ENCODE results near the gene BCAR1. TPM values are rescaled to one million over a fixed set of nuclear protein-coding genes. Genes with fewer than 3 reads are reported as not detected.
"Not testable (repeated sequence)": the region's sequence is repeated elsewhere in the genome, so short reads cannot be mapped to it uniquely, and the experiment has no call there.

BCAR1 gene
- total RNA-seq, 1 experiment from 2014 or later = 93.5 TPM

DNA sequence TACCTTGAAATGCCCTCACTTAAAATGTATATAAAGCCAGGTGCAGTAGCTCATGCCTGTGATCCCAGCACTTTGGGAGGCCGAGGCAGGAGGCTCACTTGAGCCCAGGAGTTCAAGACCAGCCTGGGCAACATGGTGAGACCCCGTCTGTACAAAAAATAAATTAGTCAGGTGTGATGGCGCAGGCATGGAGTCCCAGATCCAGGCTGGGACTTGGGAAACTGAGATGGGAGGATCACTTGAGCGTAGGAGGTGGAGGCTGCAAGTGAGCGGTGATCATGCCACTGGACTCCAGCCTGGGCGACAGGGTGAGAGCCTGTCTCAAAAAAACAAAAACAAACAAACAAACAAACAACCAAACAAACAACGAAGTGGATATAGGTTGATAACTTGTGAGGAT lies 41.9 kb downstream of the BCAR1 start:
- H3K27me3 ChIP-seq (replicated peaks); H3K36me3 ChIP-seq; H3K4me3 ChIP-seq; H3K9me3 ChIP-seq (replicated peaks); H3K27ac ChIP-seq; DNase-seq (ENCODE audit: low read depth in 1 of 2, low spot score in 2 of 2); H3K4me1 ChIP-seq (replicated peaks): not testable (repeated sequence)

DNA sequence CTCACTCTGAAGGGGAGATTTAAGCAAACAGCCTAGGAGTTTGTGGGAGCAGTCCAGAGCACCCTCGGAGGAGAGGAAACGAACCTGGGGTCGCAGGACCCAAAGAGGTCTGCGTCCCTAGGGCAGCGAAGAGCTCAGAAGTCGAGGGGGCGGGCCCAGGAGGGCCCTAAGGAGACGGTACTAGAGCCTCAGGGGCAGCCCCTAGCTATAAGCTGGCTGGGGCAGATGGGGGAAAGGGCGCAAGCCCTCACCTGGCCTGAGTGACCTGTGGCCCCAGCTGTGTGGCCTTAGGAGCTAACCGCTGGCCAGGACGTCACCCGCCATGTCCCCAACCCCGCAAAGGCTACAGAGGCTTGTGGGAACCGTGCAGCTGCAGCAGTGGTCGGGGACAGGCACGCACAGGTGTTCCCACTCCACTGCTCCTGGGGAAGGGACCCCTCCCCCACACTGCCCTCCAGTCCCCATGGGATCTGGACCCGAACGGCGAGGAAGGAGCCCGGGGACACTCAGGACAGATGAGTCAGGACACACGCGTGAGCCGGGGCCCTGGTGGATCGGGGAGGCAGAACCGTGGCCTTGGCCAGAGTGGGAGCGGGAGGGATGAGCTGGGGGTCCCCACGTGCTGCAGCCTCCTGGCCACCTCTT lies 42.4 kb downstream of the BCAR1 start:
- Histone ChIP-seq H3K27me3 (replicated peaks) (no peaks in the 10 kb centered on the region), H3K9me3 (replicated peaks) (no peaks in the 10 kb centered on the region), H3K27ac (no peak overlapping the region), H3K36me3 (no peaks in the 10 kb centered on the region), H3K4me1 (replicated peaks) (no peaks in the 10 kb centered on the region), H3K4me3 (no peak overlapping the region)
- DNase-seq (ENCODE audit: low read depth in 1 of 2, low spot score in 2 of 2) = no peak

DNA sequence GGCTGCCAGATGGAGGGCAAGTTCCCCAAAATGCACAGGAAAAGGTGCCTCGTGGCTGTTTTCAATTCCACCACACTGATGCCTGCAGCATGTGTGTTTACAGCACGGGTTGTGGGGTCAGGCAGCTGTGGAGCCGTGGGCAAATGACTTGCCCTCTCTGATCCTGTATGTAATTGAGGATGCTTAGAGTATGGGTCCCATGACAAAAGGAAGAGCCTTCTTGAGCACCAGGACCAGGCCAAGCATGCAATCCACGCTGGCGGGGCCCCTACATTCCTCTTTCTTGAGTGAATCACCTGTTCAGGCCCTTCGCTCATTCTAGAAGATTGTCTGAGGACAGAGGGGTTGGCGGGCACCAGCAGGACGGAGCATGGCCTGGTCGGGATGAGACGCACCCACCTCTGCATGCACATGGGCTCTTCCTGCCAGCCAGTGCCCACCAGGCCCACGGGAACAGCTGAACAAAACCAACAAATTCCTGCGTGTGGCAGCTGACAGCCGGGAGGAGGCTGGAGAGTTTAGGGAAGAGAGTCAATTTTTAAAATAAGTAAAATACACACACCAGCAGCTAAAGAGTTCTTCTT lies 43.1 kb downstream of the BCAR1 start:
- Histone ChIP-seq H3K4me1 (replicated peaks) (no peaks in the 10 kb centered on the region), H3K27me3 (replicated peaks) (no peaks in the 10 kb centered on the region), H3K4me3 (no peak overlapping the region), H3K36me3 (no peaks in the 10 kb centered on the region), H3K27ac (no peak overlapping the region), H3K9me3 (replicated peaks) (no peaks in the 10 kb centered on the region)
- DNase-seq (ENCODE audit: low read depth in 1 of 2, low spot score in 2 of 2) = no peak

DNA sequence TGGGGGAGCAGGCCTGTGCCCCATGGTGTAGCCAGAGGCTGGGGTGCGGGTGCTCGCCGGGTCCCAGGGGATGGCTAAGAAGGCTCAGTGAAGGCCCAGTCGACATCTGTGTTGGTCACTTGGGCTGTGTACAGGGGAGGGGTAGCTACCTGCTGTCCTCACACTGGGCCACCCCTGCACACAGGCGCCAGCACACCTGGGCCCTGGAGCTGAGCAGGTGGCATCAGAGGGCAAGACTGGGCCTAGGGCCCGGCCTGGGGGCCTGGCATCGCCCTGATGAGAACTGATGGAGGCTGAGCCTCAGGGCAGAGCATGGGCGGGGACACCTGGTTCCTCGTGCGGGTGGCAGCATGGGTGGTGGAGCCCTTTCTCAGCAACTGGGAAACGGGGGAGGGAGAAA lies 43.6 kb downstream of the BCAR1 start:
- Histone ChIP-seq H3K4me3 (no peak overlapping the region), H3K27me3 (replicated peaks) (no peaks in the 10 kb centered on the region), H3K9me3 (replicated peaks) (no peaks in the 10 kb centered on the region), H3K36me3 (no peaks in the 10 kb centered on the region), H3K4me1 (replicated peaks) (no peaks in the 10 kb centered on the region), H3K27ac (no peak overlapping the region)
- DNase-seq (ENCODE audit: low read depth in 1 of 2, low spot score in 2 of 2) = no peak

DNA sequence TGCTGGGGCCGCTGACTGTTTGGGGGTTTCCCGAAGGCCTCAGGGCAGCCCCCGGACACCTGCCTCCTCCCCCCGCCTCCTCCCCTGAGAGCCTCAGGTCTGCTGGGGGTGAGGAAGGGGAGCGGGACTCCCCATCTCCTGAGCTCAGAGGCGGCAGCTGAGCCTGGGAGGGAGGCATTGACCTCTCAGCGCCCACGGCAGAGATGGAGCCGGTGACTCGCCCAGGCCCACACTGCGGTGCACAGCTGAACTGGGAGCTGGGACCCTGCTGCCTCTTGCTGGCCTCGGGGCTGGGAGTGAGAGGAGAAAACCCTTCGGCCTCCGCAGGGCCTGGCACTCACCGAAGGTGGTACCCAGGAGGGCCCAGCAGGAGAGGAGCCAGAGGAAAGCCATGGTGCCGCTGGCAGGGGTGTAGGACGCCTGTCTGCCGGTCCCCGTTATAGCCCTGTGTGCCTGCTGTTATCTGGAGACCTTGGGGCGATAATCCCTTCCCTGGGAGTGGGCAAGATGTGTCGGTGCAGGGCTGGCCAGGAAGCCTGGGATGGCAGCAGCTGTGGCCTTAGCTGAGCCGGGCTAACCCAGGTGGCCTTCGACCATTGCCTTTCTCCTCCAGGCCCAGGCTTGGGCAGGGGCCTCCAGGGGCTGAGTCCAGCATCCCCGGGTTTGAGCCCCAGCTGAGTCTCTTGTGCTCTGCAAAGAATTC lies 44.5 kb downstream of the BCAR1 start, which contains the start of gene CTRB2:
Gene CTRB2, minus strand, starts transcription at position 413 of the 703 bp plus-strand sequence. Its CDS starts 20 bp downstream, at position 393.
- no peak within 1 kb of the TSS for H3K27ac ChIP-seq
- H3K27me3 ChIP-seq (replicated peaks) = no peaks in the 10 kb centered on the region
- no peak for DNase-seq (ENCODE audit: low read depth in 1 of 2, low spot score in 2 of 2)
- H3K36me3 ChIP-seq = no peaks in the 10 kb centered on the region
- no peak within 1 kb of the TSS for H3K4me3 ChIP-seq
- H3K9me3 ChIP-seq (replicated peaks) = no peaks in the 10 kb centered on the region
- H3K4me1 ChIP-seq (replicated peaks) = no peaks in the 10 kb centered on the region

DNA sequence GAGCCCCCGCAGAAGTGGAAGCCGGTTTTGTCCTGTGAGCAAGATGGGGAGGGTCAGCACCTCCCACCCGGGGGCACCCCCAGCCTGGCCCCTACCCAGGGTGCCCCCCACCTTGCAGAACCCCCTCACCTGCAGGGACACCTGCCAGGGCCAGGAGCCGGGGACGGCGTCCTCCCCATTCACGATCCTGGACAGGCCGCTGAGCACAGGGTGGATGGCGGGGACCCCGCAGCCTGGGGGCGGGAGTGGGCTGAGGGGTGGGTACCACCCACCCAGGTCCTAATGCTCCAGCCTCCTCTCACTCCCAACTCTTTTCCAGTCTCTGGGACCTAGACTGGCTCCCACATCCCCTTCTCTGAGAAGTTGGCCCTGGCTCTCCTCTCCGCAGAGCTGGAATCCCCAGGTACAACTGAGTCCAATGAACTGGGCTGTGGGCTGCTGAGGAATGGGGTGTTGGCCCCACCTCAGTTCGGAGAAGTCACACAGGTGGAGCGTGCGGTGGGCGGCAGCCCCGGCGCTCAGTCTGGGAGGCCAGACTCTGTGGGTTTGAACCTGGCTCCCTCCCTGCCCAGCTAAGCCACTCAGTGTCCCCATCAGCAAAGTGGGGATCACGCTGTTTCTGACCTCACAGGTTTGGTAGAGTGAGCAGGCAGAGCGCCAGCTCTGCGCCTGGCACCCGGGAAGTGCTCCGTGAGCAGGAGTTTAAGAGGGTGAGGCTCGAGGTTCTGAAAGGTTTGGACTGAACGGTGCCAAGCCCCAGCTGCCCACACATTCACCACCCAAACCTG lies 45.3 kb downstream of the BCAR1 start:
- H3K36me3 ChIP-seq; DNase-seq (ENCODE audit: low read depth in 1 of 2, low spot score in 2 of 2); H3K27me3 ChIP-seq (replicated peaks); H3K9me3 ChIP-seq (replicated peaks); H3K27ac ChIP-seq; H3K4me1 ChIP-seq (replicated peaks); H3K4me3 ChIP-seq: not testable (repeated sequence)

DNA sequence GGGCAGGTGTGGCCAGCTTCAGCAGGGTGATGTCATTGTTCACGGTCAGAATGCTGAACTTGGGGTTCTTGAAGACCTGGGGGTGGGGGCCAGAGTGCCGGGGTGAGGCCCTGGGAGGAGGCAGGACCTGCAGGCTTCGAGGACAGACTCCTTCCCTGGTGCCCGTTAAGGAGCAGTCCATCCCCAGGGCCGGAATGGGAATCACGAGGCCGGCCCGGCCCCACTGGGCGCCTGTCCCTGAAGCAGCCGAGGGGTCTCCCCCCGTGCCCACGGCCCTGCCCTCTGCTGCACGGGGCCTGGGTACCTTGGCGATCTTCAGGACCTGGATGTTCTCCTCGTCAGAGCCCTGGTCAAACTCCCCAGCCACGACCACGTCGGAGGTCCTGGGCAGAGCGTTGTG lies 46.0 kb downstream of the BCAR1 start:
- not testable (repeated sequence) for H3K4me1 ChIP-seq (replicated peaks); H3K27me3 ChIP-seq (replicated peaks); DNase-seq (ENCODE audit: low read depth in 1 of 2, low spot score in 2 of 2); H3K4me3 ChIP-seq; H3K27ac ChIP-seq; H3K9me3 ChIP-seq (replicated peaks); H3K36me3 ChIP-seq

DNA sequence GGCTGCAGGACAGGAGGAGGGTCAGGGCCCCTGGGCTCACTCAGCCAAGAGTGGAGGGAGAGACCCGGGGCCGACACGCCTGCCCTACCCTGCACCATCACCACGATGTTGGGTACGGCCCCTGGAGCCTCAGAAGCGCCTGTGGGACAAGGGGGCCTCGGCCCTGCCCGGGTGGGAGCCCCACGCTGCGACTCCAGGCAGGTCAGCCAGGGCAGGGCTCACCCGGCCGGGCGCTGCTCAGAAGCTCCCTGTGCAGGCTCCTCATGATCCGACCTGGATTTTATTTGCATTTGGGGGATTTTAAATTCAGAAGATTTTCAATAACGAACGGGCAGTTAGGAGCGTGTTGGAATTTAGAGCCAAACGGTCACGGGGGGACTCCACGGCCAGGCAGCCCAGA lies 46.5 kb downstream of the BCAR1 start:
- not testable (repeated sequence) for H3K4me3 ChIP-seq; H3K27me3 ChIP-seq (replicated peaks); DNase-seq (ENCODE audit: low read depth in 1 of 2, low spot score in 2 of 2); H3K9me3 ChIP-seq (replicated peaks); H3K27ac ChIP-seq; H3K36me3 ChIP-seq; H3K4me1 ChIP-seq (replicated peaks)

DNA sequence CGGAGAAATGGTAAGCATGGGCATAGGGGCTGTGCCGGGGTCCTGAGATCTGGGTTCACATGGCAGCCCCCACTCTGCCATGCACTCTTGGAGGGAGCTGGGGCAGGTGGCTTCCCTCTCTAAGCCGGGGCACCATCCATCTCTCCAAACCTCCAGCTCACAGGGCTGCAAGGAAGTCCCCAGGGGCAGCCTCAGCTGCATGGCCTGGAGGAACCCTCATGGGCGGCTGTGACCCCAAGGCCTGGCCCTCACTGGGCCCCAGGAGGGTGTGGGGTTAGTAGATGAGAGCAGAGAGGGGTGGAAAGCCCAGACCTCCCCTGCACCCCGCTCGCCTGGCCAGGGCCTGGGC lies 47.0 kb downstream of the BCAR1 start:
- Histone ChIP-seq H3K27ac (no peak overlapping the region), H3K4me3 (no peak overlapping the region), H3K9me3 (replicated peaks) (no peaks in the 10 kb centered on the region), H3K27me3 (replicated peaks) (no peaks in the 10 kb centered on the region), H3K36me3 (no peaks in the 10 kb centered on the region), H3K4me1 (replicated peaks) (no peaks in the 10 kb centered on the region)
- DNase-seq (ENCODE audit: low read depth in 1 of 2, low spot score in 2 of 2) = no peak

DNA sequence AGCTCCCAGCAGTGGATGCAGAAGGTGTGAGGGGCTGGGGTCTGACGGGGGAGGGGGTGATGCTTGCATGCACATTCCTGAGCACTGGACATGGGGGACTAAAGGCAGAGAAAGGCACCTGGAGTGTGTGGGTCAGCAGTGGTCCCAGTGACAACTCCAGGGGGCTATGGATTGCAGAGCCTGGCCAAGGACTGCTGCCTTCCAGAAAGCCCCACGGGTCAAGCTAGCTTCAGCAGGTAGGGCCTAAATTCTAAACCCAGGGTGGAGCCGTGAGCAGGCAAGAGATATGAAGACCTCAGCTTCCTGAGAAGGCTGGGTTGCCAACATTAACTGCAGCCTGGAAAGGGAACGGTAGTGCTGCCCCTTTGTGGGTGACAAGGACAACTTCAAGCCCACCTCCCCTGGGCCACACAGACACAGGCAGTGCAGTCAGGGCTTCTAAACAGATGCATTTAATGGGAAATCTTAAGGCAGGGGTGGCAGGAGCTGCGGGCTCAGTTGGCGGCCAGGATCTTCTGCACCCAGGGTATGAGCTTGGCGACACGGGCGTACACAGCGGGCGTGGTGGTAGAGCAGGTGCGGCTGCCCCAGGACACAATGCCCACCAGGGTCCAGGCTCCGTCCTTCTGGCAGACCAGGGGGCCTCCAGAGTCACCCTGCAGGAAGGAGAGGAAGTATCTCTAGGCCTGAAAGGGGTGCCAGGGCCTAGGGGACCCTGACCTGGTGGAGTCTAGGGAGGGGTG lies 47.6 kb downstream of the BCAR1 start:
- no peak for DNase-seq (ENCODE audit: low read depth in 1 of 2, low spot score in 2 of 2)
- Histone ChIP-seq H3K27ac (no peak overlapping the region), H3K4me1 (replicated peaks) (no peaks in the 10 kb centered on the region), H3K27me3 (replicated peaks) (no peaks in the 10 kb centered on the region), H3K4me3 (no peak overlapping the region), H3K36me3 (no peaks in the 10 kb centered on the region), H3K9me3 (replicated peaks) (no peaks in the 10 kb centered on the region)

DNA sequence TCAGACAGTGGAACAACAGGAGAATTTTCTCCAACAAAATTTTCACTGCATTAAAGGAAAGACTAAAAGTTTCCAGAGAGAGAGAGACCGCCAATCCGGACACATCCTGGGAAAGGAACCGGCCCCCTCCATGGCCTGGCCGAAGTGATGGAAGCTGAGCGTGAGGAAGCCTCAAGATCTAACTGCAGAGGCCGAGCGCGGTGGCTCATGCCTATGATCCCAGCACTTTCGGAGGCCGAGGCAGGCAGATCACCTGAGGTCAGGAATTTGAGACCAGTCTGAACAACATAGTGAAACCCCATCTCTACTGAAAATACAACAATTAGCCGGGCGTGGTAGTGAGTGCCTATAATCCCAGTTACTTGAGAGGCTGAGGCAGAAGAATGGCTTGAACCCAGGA lies 48.3 kb downstream of the BCAR1 start:
- Histone ChIP-seq H3K4me1 (replicated peaks) (peaks cover 5% of the 10 kb centered on the region), H3K36me3 (no peaks in the 10 kb centered on the region), H3K27me3 (replicated peaks) (peaks cover 4% of the 10 kb centered on the region; the same call in 1 of the 2 replicates), H3K27ac (no peak overlapping the region), H3K4me3 (no peak overlapping the region), H3K9me3 (replicated peaks) (no peaks in the 10 kb centered on the region)
- DNase-seq (ENCODE audit: low read depth in 1 of 2, low spot score in 2 of 2) = no peak

DNA sequence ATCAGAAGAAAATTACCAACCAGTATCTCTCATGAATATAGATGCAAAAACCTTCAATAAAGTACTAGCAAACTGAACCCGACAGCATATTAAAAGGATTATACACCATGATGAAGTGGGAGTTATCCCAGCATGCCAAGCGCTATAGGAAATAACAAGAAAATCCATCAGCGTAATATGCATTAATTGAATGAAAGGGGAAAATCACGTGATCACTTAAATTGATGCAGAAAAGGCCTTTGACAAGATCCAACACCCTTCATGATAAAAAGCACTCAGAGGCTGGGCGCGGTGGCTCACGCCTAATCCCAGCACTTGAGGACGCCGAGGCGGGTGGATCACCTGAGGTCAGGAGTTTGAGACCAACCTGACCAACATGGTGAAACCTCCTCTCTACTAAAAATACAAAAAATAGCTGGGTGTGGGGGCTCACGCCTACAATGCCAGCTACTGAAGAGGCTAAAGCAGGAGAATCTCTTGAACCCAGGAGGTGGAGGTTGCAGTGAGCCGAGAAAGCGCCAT lies 49.3 kb downstream of the BCAR1 start:
- peaks cover 8% of the 10 kb centered on the region for H3K4me1 ChIP-seq (replicated peaks)
- H3K9me3 ChIP-seq (replicated peaks) = no peaks in the 10 kb centered on the region
- no peak overlapping the region for H3K27ac ChIP-seq
- no peaks in the 10 kb centered on the region for H3K36me3 ChIP-seq
- H3K27me3 ChIP-seq (replicated peaks) = peaks cover 4% of the 10 kb centered on the region; the same call in 1 of the 2 replicates
- no peak overlapping the region for H3K4me3 ChIP-seq
- no peak for DNase-seq (ENCODE audit: low read depth in 1 of 2, low spot score in 2 of 2)

DNA sequence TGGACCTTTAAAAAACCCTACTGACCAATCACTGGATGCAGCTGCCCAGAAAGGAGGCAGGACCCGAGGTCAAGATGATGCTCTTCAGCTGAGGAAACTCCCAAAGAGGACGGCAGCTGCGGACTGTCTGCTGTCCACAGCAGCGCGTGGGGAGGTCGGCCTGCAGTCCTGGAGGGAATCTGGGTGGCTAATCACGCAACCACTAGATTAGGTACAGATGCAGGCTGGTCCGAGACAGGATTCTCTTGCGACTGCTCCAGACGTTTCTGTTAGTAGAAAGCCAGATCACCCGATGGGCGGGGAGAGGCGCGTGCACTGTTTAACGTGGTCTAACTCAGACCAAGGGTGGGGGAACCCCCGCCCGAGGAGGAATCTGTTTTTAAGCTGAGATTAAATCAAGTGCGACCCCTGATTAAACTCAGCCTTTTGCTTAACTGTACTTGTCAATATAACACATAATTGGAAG lies 53.3 kb downstream of the BCAR1 start:
- peak overlapping the region; percentile 12; the same call in 1 of the 2 replicates for H3K4me3 ChIP-seq
- H3K36me3 ChIP-seq = no peaks in the 10 kb centered on the region
- H3K27ac ChIP-seq = no peak overlapping the region
- H3K27me3 ChIP-seq (replicated peaks) = peaks cover 4% of the 10 kb centered on the region; the same call in 1 of the 2 replicates
- peaks cover 8% of the 10 kb centered on the region for H3K4me1 ChIP-seq (replicated peaks)
- DNase-seq (ENCODE audit: low read depth in 1 of 2, low spot score in 2 of 2) = peak in 1 of 2 experiments; percentile 16
- H3K9me3 ChIP-seq (replicated peaks) = no peaks in the 10 kb centered on the region
